ENCODE data around the gene WDR77.

The WDR77 gene

GRCh38 chr1:111439461-111440351 lies 9.3 kb downstream of the WDR77 start:
- DNase-seq (ENCODE audit: low read depth), result no peak

- no peak for DNase-seq (ENCODE audit: low read depth)
These were observed 12.3 kb downstream of the WDR77 start for GRCh38 chr1:111436726-111437125.

DNA sequence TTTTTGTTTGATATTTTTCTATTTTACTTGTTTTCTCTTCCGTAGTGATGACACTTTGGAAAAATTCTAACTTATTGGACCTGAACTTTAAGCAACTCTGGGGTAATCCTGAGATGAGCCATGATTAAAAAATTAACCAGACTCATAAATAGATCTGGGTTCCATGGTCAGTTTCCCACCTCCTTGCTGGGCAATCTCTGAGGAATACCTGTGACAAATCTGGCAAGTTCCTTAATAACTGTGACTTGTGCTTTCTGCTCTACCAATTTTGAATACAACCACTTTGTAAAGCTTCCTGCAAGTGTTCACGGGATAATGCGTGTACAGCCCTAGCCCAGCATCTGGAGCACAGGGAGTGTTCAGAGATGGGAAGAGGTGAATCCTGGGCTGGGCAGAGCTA lies 24.8 kb downstream of the WDR77 start:
- no peak for DNase-seq (ENCODE audit: low read depth)

DNA sequence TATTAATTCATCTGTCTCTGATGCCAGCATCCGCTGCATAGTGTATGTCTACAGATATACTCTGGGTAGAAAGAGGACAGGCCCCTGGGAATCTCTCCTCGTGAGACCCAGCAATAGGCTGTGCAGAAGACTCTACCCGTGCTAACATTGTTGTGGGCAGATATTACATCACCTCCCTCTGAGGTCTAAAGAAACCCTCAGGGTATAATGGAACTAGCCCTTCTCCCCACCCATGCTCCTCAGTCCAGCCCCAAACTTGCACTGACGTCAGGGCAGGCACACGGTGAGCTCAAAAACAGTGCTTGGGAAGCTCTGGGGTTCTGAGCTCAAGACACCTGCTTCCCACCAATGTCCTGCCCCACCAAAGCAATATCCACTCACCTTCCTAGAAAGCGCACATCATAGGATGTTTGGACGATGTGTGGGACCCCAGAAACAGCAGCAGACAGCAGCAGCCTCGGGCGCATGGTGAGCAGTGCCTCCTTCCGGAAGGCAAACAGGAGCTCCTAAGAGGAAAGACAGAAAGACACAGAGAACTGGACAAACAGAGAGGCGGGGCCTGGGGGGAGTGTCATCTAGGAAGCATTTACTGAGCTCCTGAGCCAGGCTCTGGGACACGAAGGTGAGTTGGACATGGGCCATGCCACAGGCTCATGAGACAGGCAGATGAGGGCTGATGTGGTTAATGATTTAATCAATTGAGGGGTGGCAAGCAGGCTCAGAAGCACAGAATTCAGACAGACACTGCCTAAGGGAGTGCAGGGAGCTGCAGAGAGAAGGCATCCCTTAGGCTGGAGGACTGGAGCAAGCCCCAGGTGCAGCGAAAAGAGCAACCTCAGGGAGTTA lies 26.3 kb downstream of the WDR77 start:
- DNase-seq (ENCODE audit: low read depth), result no peak

- DNase-seq (ENCODE audit: low read depth), result no peak
These were observed 28.7 kb downstream of the WDR77 start for GRCh38 chr1:111420377-111420776.

- DNase-seq (ENCODE audit: low read depth), result no peak
These were observed 30.0 kb downstream of the WDR77 start for GRCh38 chr1:111419037-111419436.

DNA sequence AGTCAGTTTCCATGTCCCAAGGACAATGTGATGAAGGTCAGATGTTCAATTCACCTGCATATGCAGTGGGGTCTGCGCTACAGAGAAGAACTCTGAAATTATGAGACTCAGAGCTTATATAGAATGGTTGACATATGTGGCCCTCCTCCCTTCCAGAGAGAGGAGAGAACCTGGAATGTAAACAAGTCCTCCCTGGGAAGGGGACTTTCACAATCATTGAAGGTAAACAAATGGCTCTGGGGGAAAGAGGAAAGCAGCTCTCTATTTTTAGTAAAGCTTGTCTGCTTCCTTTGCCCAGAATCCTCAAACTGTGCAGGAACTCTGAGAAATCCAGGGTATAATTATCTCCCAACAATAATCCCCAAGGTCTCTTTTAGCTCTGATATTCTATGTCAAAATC lies 31.3 kb downstream of the WDR77 start:
- DNase-seq (ENCODE audit: low read depth), result no peak

DNA sequence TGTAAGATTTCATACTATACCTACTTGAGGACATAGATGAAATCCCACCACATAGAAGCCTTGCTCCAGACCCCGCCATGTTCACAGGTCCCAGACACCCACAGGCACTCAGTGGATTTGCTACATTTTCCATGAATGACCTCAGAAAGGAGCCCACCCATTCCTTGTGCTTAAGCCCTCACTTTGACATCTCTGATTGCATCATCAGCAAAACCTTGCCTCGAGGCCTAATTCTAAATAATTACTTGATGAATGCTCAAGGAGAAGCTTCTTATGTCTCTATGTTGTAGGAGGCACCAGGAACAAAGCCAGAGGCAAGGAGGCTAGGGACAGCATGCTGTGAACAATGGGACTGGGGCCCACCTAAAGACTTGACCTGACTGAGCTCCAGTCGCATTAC lies 33.6 kb downstream of the WDR77 start:
- no peak for DNase-seq (ENCODE audit: low read depth)

DNA sequence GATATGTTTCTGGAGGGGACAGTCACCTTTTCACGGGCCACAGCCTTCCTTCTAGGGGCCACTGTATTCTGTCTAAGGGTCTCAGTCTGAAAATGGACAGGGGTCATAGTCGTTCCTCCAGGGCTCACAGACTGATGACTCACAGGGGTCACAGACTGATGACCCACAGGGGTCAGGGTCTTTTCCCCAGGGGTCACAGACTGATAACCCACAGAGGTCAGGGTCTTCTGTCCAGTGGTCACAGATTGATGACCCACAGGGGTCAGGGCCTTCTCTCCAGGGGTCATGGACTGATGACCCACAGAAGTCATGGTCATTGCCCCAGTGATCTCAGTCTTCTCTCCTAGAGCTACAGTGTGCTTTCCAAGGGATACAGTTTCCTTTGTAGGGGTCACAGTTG lies 34.3 kb downstream of the WDR77 start:
- DNase-seq (ENCODE audit: low read depth), result no peak

DNA sequence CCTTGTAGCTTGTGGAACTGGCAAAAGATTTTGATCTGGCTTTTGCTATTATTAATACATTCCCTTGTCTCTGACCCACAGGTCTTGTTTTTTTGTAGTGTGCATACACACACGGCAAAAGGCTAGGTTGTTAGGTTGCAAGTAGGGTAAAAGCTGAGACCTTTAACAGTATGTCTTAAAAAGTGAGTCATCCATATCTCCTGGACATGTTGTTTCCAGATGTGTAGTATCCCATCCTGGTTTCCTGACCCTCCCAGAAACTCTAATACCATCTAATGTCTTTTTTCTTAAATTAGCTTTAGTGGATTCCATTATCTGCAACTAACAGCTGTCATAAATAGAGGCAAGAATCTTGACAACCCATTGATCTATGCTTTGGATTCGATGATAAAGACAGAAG lies 36.2 kb downstream of the WDR77 start:
- DNase-seq (ENCODE audit: low read depth), result no peak

- DNase-seq (ENCODE audit: low read depth), result no peak
These were observed 41.8 kb downstream of the WDR77 start for GRCh38 chr1:111407301-111407700.

- DNase-seq (ENCODE audit: low read depth), result peak; percentile 28
These were observed 42.7 kb downstream of the WDR77 start for GRCh38 chr1:111406321-111406768.

DNA sequence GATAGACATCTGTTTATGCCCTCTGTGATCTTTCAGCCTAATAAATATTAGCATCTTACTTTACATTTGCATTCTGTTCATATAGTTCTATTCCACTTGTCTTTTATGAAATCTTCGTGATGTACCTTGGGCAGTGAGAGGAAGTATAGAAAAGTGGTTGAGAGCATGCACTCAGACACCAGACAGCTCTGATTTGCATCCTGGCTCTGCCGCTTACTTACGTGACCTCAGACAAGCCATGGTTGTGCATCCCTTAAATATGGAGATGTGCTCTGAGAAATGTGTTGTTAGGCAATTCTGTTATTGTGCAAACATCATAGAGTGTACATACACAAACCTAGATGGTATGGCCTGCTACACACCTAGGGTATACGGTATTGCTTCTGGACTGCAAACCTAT lies 44.5 kb downstream of the WDR77 start:
- DNase-seq (ENCODE audit: low read depth), result no peak

- DNase-seq (ENCODE audit: low read depth), result no peak
These were observed 47.0 kb downstream of the WDR77 start for GRCh38 chr1:111402083-111402482.

- DNase-seq (ENCODE audit: low read depth), result no peak
These were observed 49.1 kb downstream of the WDR77 start for GRCh38 chr1:111399792-111400610.

- DNase-seq (ENCODE audit: low read depth), result no peak
These were observed 56.6 kb downstream of the WDR77 start for GRCh38 chr1:111392460-111392945.

DNA sequence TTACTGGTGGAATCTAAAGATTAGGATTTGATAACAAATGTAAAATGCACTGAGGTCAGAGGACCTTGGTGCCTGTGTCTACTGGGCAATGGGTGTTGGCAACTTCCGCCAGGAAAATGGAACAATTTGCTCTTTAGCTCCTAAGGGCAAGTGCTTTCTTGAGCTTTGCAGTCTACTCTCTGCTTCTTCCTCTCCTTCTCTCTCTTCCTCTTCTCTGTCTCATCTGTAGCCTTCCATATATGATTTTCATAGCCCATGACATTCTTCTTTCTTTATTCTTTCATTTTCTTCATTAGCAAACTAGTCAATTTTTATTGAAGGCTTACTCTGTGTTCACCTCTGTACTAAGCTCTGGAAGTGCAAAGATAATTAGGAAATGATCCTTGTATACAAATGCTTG lies 57.0 kb downstream of the WDR77 start:
- DNase-seq (ENCODE audit: low read depth), result no peak
